ENCODE results near the gene NUP210. TPM values are rescaled to one million over a fixed set of nuclear protein-coding genes. Genes with fewer than 3 reads are reported as not detected.

NUP210 gene
- total and polyA plus RNA-seq, 2 donors (not counting 3 experiments of a cell fraction or from before 2014, with no cell fraction given) = 0.14 to 0.84 TPM

DNA sequence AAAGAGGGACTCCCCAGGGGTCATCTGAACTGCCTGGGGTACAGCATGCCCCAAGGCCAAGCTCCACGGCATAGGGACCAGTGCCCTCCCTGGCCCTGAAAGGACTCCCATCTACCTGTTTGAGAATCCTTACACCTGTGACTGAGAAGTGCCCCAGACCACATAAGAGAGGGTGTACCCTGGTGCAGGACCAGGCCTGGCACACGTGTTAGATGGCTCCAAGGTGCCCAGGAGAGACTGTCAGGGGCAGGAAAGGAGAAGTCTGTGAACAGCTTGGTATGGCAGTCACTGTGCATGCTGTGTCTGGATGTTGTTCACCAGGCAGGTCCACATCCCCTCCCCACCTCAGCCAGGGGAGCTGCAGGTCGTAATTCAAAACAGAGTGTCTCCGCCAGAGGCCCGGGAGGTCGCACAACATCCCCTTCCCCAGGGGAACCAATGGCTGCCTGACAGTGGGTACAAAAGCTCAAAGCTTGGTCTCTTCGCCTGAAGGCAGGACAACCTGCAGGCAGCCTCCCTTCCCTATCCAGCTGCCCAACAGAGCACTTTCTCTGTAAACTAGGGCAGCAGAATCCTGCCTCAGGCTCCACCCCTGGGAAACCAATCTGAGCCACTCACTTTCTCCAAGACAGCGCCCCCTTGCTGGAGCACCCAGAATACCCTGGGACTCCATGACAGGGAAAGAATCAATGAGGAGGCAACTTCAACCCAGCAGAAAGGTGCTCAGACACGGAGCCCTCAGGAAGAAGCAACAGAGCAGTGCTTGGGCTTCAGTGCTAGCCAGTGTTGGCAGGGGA, 3.9 kb downstream of the NUP210 start:
- Histone ChIP-seq H3K9me1 (replicated peaks; ENCODE audit: control insufficient read depth, extremely low read depth, insufficient read depth, low read length) (no peaks in the 10 kb centered on the region), H3K9me3 (replicated peaks; ENCODE audit: control insufficient read depth, insufficient read depth, low read length) (no peaks in the 10 kb centered on the region), H3K27me3 (ENCODE audit: control insufficient read depth in 2 of 2, insufficient read depth in 2 of 2, low read length in 2 of 2) (peaks cover 7 to 9% of the 10 kb centered on the region in 2 experiments), H3K4me3 (replicated peaks in 1 of 3; ENCODE audit: insufficient read depth in 1 of 3, low read depth in 1 of 3, low read length in 3 of 3) (no peak overlapping the region), H3K36me3 (ENCODE audit: control insufficient read depth in 2 of 2, extremely low read depth in 1 of 2, insufficient read depth in 2 of 2, low read length in 2 of 2) (no peaks in the 10 kb centered on the region), H3K4me1 (ENCODE audit: control insufficient read depth, extremely low read depth, insufficient read depth, low read length) (no peaks in the 10 kb centered on the region), H3K79me2 (ENCODE audit: control insufficient read depth, insufficient read depth, low read length) (no peaks in the 10 kb centered on the region), H4K20me1 (replicated peaks; ENCODE audit: control insufficient read depth, extremely low read depth, insufficient read depth, low read length) (no peaks in the 10 kb centered on the region), H3K9ac (replicated peaks; ENCODE audit: extremely low read depth, insufficient read depth, low read length) (no peak overlapping the region), H3K4me2 (ENCODE audit: insufficient read depth, low read length) (no peak overlapping the region), H3K27ac (ENCODE audit: insufficient read depth, low read depth, low read length) (no peak overlapping the region), H2AFZ (ENCODE audit: low read depth, low read length) (no peak overlapping the region)
- intact Hi-C loops (cut with micrococcal nuclease) (no loop called here), dilution Hi-C loops (cut with MboI; ENCODE audit: extremely low pct_ligation_motif_present, low sequenced_read_pairs) (no loop called here)
- ChIA-PET POLR2A (no interaction called here), CTCF (no interaction called here)
- TF ChIP-seq, protein P1, sequence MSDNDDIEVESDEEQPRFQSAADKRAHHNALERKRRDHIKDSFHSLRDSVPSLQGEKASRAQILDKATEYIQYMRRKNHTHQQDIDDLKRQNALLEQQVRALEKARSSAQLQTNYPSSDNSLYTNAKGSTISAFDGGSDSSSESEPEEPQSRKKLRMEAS (IDR thresholded peaks at IDR 0.05; ENCODE audit: insufficient read depth, insufficient read length) = no peak
- no peak for TF ChIP-seq POLR2AphosphoS5 (IDR thresholded peaks at IDR 0.05; ENCODE audit: insufficient read depth, low read depth, low read length)
- TF ChIP-seq FOS (IDR thresholded peaks at IDR 0.05; ENCODE audit: borderline replicate concordance, insufficient read depth, low read length) = no peak
- no peak for TF ChIP-seq MYC (IDR thresholded peaks at IDR 0.05; ENCODE audit: low read depth, low read length)
- no peak for TF ChIP-seq EZH2 (IDR thresholded peaks at IDR 0.05; ENCODE audit: borderline replicate concordance, low read depth, low read length, severe bottlenecking)
- TF ChIP-seq JUN (IDR thresholded peaks at IDR 0.05; ENCODE audit: borderline replicate concordance, insufficient read depth, insufficient read length, low read depth) = no peak
- TF ChIP-seq GATA2 (IDR thresholded peaks at IDR 0.05; ENCODE audit: insufficient read depth, insufficient read length, low read depth, low read length) = no peak
- no peak for TF ChIP-seq CTCF (IDR thresholded peaks at IDR 0.05; ENCODE audit: extremely low read depth in 1 of 2, insufficient read depth in 1 of 2, low read depth in 1 of 2, low read length in 2 of 2)
- no peak for TF ChIP-seq POLR2A (IDR thresholded peaks at IDR 0.05; ENCODE audit: low read depth, low read length)
- no TSS peak for BruUV-seq (replicated peaks)
- no peak for DNase-seq (ENCODE audit: low read depth, low spot score)
- FAIRE-seq = no peak

Data from endothelial cell of umbilical vein (primary cell).